ENCODE data around the gene TLR8.
"Not testable (repeated sequence)": the region's sequence is repeated elsewhere in the genome, so short reads cannot be mapped to it uniquely, and the experiment has no call there.

Gene TLR8

DNA sequence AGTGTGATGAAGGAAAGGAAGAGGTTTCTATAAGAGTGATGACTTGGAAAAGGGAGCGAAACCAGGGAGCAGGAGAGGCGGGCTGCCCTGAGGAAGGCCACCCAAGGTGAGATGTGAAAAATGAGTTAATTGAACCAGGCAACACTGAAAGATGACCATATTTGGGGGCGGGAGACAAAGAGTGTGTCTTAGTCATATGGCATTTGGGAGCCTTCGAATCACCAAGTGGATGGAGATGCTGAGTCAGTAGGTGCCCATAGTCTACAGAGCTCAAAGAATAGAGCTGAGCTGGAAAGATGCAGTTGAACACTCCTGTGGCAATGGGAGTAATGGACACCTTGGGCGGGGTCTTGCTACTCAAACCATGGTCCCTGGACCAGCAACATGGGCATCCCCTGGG is 8.3 kb upstream of the TLR8 start:
- no peak for DNase-seq (ENCODE audit: low spot score)

DNA sequence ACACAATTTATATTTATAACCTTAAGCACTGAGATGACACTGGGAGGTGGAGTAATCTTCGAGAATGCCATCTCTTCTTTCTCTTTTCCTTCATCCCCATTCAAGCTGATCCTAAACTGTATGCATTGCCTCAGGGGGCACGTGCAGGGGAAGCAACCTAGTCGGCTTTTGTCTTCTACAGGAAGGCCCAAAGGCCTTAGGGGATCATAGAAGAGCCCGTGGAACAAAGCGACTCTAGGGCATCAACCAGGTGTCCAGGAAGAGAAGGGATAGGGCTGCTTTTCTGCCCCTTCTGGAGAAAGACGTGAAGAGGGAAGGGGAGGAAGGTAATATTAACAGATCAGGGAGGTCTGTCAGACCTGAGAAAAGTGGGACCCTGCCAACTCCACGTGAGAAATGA is 6.9 kb upstream of the TLR8 start:
- no peak for DNase-seq (ENCODE audit: low spot score)

- DNase-seq (ENCODE audit: low spot score), result peak; percentile 71
Measured at GRCh38 chrX:12901486-12901885, 4.9 kb upstream of the TLR8 start.

- no peak for DNase-seq (ENCODE audit: low spot score)
Measured at GRCh38 chrX:12903646-12904045, 2.8 kb upstream of the TLR8 start.

GRCh38 chrX:12910423-12911121 is 4.2 kb downstream of the TLR8 start:
- no peak for DNase-seq (ENCODE audit: low spot score)

DNA sequence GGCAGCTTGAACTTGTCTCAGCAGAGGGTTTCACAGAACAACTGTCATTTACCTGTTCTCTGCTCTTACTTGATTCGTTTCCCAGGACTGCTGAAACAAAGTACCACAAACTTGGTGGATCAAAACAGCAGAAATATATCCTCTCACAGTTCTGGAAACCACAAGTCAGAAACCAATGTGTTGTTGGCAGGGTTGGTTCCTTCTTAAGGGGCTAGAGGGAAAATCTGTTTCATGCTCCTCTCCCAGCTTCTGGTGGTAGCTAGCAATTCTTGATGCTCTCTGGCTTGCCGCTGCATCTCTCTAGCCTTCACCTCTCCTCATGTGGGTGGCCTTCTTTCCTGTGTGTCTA is 4.7 kb downstream of the TLR8 start:
- no peak for DNase-seq (ENCODE audit: low spot score)

DNA sequence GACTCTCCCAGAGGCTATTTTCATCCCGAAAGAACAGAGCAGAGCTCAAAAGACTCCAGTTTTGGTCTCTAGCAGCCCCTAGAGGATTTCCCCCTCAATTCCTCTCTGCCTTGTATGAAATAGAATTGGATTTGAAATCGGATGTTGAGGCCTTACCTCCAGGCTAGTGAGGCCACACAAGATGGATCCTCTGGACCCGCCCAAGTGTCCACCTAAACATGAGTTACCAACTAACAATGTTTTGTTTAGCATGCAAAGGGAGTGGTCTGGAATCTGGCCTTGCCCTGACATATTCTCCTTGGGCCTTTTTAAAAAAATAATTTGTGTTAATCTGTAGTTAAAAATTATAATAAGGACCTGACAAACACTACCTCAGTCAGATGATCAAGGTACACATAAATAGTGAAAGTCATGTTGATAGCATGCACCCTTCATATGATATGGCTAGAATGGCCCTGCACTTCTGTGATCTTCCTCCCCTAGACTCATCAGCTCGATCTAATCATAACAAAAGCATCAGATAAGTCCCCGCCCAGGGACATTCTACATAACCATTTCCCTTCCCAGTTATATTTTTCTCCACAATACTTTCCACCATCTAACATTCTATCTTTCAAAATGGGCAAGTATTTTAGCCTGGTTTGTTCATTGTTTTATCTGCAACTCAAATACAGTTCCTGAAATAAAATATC is 6.5 kb downstream of the TLR8 start:
- no peak for DNase-seq (ENCODE audit: low spot score)

GRCh38 chrX:12917753-12918152 is 11.3 kb downstream of the TLR8 start:
- no peak for DNase-seq (ENCODE audit: low spot score)

GRCh38 chrX:12919051-12919450 is 12.6 kb downstream of the TLR8 start:
- DNase-seq (ENCODE audit: low spot score), result no peak

- DNase-seq (ENCODE audit: low spot score), result no peak
Measured at GRCh38 chrX:12919620-12920019, 13.2 kb downstream of the TLR8 start.

GRCh38 chrX:12920990-12921389 is 14.6 kb downstream of the TLR8 start:
- DNase-seq (ENCODE audit: low spot score), result no peak

DNA sequence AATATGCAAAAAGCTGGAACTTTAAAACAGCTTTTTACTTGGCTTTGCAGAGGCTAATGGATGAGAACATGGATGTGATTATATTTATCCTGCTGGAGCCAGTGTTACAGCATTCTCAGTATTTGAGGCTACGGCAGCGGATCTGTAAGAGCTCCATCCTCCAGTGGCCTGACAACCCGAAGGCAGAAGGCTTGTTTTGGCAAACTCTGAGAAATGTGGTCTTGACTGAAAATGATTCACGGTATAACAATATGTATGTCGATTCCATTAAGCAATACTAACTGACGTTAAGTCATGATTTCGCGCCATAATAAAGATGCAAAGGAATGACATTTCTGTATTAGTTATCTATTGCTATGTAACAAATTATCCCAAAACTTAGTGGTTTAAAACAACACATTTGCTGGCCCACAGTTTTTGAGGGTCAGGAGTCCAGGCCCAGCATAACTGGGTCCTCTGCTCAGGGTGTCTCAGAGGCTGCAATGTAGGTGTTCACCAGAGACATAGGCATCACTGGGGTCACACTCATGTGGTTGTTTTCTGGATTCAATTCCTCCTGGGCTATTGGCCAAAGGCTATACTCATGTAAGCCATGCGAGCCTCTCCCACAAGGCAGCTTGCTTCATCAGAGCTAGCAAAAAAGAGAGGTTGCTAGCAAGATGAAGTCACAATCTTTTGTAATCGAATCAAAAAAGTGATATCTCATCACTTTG is 15.6 kb downstream of the TLR8 start:
- DNase-seq (ENCODE audit: low spot score), result no peak

- no peak for DNase-seq (ENCODE audit: low spot score)
Measured at GRCh38 chrX:12922599-12922919, 16.1 kb downstream of the TLR8 start.

DNA sequence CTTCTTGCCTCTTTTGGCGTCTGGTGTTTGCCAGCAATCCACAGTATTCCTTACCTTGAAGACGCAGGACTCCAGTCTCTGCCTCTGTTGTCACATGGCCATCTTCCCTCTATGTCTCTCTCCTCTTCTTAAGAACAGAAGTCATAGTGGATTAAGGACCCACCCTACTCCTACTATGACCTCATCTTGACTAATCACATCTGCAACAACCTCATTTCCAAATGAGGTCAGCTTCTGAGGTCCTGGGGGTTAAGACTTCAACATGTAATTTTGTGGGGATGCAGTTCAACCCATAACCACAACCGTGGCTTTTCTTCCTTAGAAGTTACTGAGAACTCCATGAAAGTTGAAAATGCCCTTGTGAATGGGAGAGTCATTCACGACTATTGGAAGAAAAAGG is 23.3 kb downstream of the TLR8 start:
- DNase-seq (ENCODE audit: low spot score), result no peak

GRCh38 chrX:12930150-12930549 is 23.7 kb downstream of the TLR8 start:
- DNase-seq (ENCODE audit: low spot score), result peak; percentile 42

DNA sequence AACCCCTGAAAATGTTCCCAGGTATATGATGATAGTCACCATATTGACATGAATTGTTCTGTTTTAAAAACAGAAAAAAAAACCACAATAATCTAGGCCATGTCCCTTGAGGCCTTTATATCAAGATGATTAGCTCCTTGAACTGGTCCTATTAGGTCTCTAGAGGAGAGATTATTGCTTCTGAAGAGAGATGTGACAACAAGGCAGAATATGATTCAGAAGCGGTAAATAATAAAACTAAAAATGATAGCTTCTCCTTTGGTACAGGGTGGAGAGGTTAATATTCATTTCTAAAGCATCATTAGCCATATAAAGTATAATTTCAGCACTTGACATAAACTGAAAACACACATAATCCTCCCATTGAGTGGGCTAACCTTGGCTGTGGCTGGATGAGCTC is 25.8 kb downstream of the TLR8 start:
- no peak for DNase-seq (ENCODE audit: low spot score)

DNA sequence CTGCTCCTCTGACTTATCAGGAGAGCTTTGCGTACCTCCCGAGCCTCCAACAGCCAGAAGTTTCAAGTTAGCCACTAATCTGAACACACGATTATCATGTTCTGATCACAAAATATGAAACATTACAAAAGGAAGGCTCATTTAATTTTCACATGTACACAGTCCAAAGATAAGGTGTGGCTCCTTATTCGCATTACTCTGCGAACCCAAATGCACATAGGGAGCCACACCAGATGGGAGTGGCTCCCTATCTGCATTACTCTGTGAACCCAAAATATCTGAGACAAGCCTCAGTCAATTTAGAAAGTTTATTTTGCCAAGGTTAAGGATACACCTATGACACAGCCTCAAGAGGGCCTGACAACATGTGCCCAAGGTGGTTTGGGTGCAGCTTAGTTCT is 28.4 kb downstream of the TLR8 start:
- no peak for DNase-seq (ENCODE audit: low spot score)

DNA sequence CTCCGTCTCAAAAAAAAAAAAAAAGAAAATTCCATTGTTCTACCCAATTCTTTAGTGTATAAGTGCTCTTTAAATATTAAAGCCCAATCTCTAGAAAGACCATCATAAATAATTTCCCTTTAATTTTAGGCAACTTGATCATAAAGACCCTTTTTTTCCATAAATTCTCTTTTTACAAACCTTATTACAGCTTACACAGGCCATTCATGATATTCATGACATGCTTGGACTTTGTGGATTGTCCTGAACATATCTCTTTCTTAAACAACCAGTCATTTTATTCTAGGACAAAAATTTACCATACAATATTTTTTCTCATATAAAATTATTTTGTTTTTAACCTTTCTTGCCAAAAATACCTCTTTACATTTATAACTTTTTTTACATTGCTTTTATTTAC is 30.5 kb downstream of the TLR8 start:
- no peak for DNase-seq (ENCODE audit: low spot score)

- DNase-seq (ENCODE audit: low spot score), result not testable (repeated sequence)
Measured at GRCh38 chrX:12940471-12940870, 34.1 kb downstream of the TLR8 start.

- not testable (repeated sequence) for DNase-seq (ENCODE audit: low spot score)
Measured at GRCh38 chrX:12943592-12943991, 37.2 kb downstream of the TLR8 start.

DNA sequence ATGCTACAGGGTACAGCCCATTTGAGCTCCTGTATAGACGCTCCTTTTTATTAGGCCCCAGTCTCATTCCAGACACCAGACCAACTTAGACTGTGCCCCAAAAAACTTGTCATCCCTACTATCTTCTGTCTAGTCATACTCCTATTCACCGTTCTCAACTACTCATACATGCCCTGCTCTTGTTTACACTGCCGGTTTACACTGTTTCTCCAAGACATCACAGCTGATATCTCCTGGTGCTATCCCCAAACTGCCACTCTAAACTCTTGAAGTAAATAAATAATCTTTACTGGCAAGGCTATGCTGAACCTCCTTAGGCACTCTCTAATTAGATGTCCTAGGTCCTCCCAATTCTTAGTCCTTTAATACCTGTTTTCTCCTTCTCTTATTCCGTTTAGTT is 38.0 kb downstream of the TLR8 start:
- not testable (repeated sequence) for DNase-seq (ENCODE audit: low spot score)

- no peak for DNase-seq (ENCODE audit: low spot score)
Measured at GRCh38 chrX:12945494-12945893, 39.1 kb downstream of the TLR8 start.

GRCh38 chrX:12946406-12946805 is 40.0 kb downstream of the TLR8 start:
- no peak for DNase-seq (ENCODE audit: low spot score)
